HL-60 (cell line): ENCODE results near the gene HOXD1.

Experiments used
- CTCF ChIP-seq: IDR thresholded peaks from one replicate; pipeline ENCODE4 v1.5.1; 2011; ENCODE audit warnings: low read length, control low read depth, inconsistent platforms; ENCODE audit not compliant: insufficient read depth
- REST ChIP-seq: IDR thresholded peaks from 2 replicates; pipeline ENCODE4 v1.6.1; 2012; ENCODE audit warnings: low read depth; ENCODE audit not compliant: insufficient replicate concordance

GRCh38 chr2:176146101-176146500, 42.4 kb upstream of the HOXD1 start:
- TF ChIP-seq CTCF (no peak), REST (no peak)
